GM23338 (cell line): Measurements from ENCODE around the gene DLG2. TPM values are rescaled to one million over a fixed set of nuclear protein-coding genes. Genes with fewer than 3 reads are reported as not detected.

Experiments used
- ATAC-seq: fragments of 200-7000 bp; cut with Tn5 transposase; 3 replicates; pipeline ENCODE4 v1.9.1; 2020
- DNase-seq: peaks from one replicate; pipeline ENCODE4 v3.0.0-alpha.2; 2015; ENCODE audit warnings: low spot score
- H2AFZ ChIP-seq: fragments of 200-600 bp; sonication (generic); 2 replicates; pipeline ENCODE4 v1.8.0; 2016; ENCODE audit warnings: antibody characterized with exemption, mild to moderate bottlenecking, moderate library complexity
- H3F3A ChIP-seq: fragments of 200-600 bp; sonication (generic); replicated peaks from 2 replicates; pipeline ENCODE4 v1.8.0; 2017; ENCODE audit warnings: antibody characterized with exemption, mixed run types, low read depth
- H3K27ac ChIP-seq: fragments of 200-600 bp; sonication (generic); 2 replicates; pipeline ENCODE4 v1.6.1; 2016; ENCODE audit warnings: low read depth
- H3K27me3 ChIP-seq: fragments of 200-600 bp; sonication (generic); 2 replicates; pipeline ENCODE4 v1.8.0; 2016; ENCODE audit warnings: mild to moderate bottlenecking, mixed run types, moderate library complexity; ENCODE audit not compliant: insufficient read depth
- H3K36me3 ChIP-seq: fragments of 200-600 bp; sonication (generic); 2 replicates; pipeline ENCODE4 v1.8.0; 2016; ENCODE audit warnings: mild to moderate bottlenecking; ENCODE audit not compliant: insufficient read depth
- H3K4me1 ChIP-seq: fragments of 200-600 bp; sonication (generic); 2 replicates; pipeline ENCODE4 v1.8.0; 2016; ENCODE audit warnings: mild to moderate bottlenecking, moderate library complexity; ENCODE audit not compliant: insufficient read depth
- H3K4me2 ChIP-seq: fragments of 200-600 bp; sonication (generic); 2 replicates; pipeline ENCODE4 v1.7.1; 2017; ENCODE audit warnings: mixed run types
- H3K4me3 ChIP-seq: fragments of 200-600 bp; sonication (generic); 2 replicates; pipeline ENCODE4 v1.6.1; 2016; ENCODE audit warnings: mixed run types
- H3K79me2 ChIP-seq: fragments of 200-600 bp; sonication (generic); replicated peaks from 2 replicates; pipeline ENCODE4 v1.8.0; 2017; ENCODE audit warnings: mild to moderate bottlenecking; ENCODE audit not compliant: insufficient read depth
- H3K9me2 ChIP-seq: fragments of 200-600 bp; sonication (generic); 2 replicates; pipeline ENCODE4 v1.8.0; 2017; ENCODE audit not compliant: insufficient read depth
- H4K20me1 ChIP-seq: fragments of 200-600 bp; sonication (generic); replicated peaks from 2 replicates; pipeline ENCODE4 v1.8.0; 2017; ENCODE audit warnings: mild to moderate bottlenecking; ENCODE audit not compliant: insufficient read depth
- H3K27ac Mint-ChIP-seq: 2 replicates; pipeline ENCODE4 v1.8.0; 2020; ENCODE audit warnings: inconsistent platforms, mild to moderate bottlenecking, moderate library complexity, mixed read lengths
- H3K27me3 Mint-ChIP-seq: 3 replicates; pipeline ENCODE4 v1.8.0; 2022; ENCODE audit warnings: low read depth, mild to moderate bottlenecking, moderate library complexity, mixed read lengths, inconsistent platforms; ENCODE audit not compliant: insufficient read depth, poor library complexity
- H3K36me3 Mint-ChIP-seq: 3 replicates; pipeline ENCODE4 v1.8.0; 2021; ENCODE audit warnings: low read depth, mild to moderate bottlenecking, inconsistent platforms, moderate library complexity, mixed read lengths
- H3K4me1 Mint-ChIP-seq: 3 replicates; pipeline ENCODE4 v1.8.0; 2020; ENCODE audit warnings: mild to moderate bottlenecking, inconsistent platforms, mixed read lengths
- H3K4me3 Mint-ChIP-seq: 3 replicates; pipeline ENCODE4 v1.8.0; 2021; ENCODE audit warnings: moderate library complexity, mild to moderate bottlenecking, inconsistent platforms, mixed read lengths
- H3K9me3 Mint-ChIP-seq: 3 replicates; pipeline ENCODE4 v1.8.0; 2020; ENCODE audit warnings: moderate library complexity, mild to moderate bottlenecking, inconsistent platforms, mixed read lengths
- CREB1 ChIP-seq: fragments of 250-450 bp; sonication (Bioruptor Pico); IDR thresholded peaks from 2 replicates; pipeline ENCODE4 v1.5.0; 2020; ENCODE audit warnings: low read depth, mild to moderate bottlenecking, moderate library complexity
- EZH2 ChIP-seq: fragments of 200-600 bp; sonication (generic); IDR thresholded peaks from one replicate; pipeline ENCODE4 v1.8.0; 2017; ENCODE audit warnings: antibody characterized with exemption, mild to moderate bottlenecking, low read depth; ENCODE audit not compliant: unreplicated experiment
- NANOG ChIP-seq: IDR thresholded peaks from 2 replicates; pipeline ENCODE4 v1.6.1; 2016; ENCODE audit warnings: antibody characterized with exemption, borderline replicate concordance
- POLR2AphosphoS5 ChIP-seq: IDR thresholded peaks from 2 replicates; pipeline ENCODE4 v1.6.1; 2016; ENCODE audit warnings: antibody characterized with exemption, low read depth
- STAT1 ChIP-seq: IDR thresholded peaks from one replicate; pipeline ENCODE4 v1.6.1; 2016; ENCODE audit warnings: antibody characterized with exemption; ENCODE audit not compliant: unreplicated experiment
- ZNF114 ChIP-seq: fragments of 250-450 bp; sonication (Bioruptor Pico); IDR thresholded peaks from 2 replicates; pipeline ENCODE4 v1.5.0; 2020; ENCODE audit warnings: mild to moderate bottlenecking, moderate library complexity
- ZNF331 ChIP-seq: fragments of 250-450 bp; sonication (Bioruptor Pico); IDR thresholded peaks from 2 replicates; pipeline ENCODE4 v1.5.0; 2020; ENCODE audit warnings: low read depth, mild to moderate bottlenecking, moderate library complexity
- polyA plus RNA-seq: library from polyadenylated mRNA; unstranded; fragments of >200 nt; fragmentation: Nextera tagmentation; extraction: Ambion mirVana; gene quantifications from 2 replicates; pipeline ENCODE4 v1.2.1, GENCODE V29; 2016
- total RNA-seq: library from RNA; depleted of rRNA; stranded (reverse); fragments of >200 nt; shearing (Covaris generic); gene quantifications from 2 replicates; pipeline ENCODE4 v1.2.3, GENCODE V29; 2014
- TF ChIP-seq, protein P1 (sequence below), 2 experiments: fragments of 200-600 bp in 1 of 2; sonication (generic) in 1 of 2; conservative IDR thresholded peaks; 2 replicates each; pipeline versions ENCODE4 v1.5.1 to v1.6.1; 2016 to 2017; ENCODE audit warnings: antibody characterized with exemption in 2 of 2, low read depth in 2 of 2, mild to moderate bottlenecking in 2 of 2, moderate library complexity in 1 of 2
- TF ChIP-seq, protein P2 (sequence below): fragments of 250-450 bp; sonication (Bioruptor Pico); IDR thresholded peaks from 2 replicates; pipeline ENCODE4 v1.5.0; 2020; ENCODE audit warnings: mild to moderate bottlenecking, moderate library complexity
- TF ChIP-seq, protein P3 (sequence below): IDR thresholded peaks from one replicate; pipeline ENCODE4 v1.6.1; 2018; ENCODE audit warnings: antibody characterized with exemption; ENCODE audit not compliant: unreplicated experiment

Gene DLG2
- total and polyA plus RNA-seq, 2 experiments from 2014 or later, result 19.8 to 21.5 TPM

DNA sequence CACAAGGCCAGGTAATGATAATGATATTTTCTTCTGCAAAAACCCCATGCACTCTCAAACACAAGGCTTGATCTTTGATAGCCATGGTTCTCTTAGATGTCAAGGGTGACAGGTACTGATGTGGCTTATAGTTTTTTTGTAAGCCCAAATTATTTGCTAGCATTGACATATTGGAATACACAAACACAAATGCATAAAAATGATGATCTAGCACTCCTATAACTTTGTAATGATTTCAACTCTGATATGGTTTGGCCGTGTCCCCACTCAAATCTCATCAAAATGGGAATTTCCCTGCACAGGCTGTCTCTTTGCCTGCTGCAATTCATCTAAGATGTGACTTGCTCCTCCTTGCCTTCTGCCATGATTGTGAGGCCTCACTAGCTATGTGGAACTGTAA lies 1768.5 kb downstream of the DLG2 start (continued):
- TF ChIP-seq, protein P1, sequence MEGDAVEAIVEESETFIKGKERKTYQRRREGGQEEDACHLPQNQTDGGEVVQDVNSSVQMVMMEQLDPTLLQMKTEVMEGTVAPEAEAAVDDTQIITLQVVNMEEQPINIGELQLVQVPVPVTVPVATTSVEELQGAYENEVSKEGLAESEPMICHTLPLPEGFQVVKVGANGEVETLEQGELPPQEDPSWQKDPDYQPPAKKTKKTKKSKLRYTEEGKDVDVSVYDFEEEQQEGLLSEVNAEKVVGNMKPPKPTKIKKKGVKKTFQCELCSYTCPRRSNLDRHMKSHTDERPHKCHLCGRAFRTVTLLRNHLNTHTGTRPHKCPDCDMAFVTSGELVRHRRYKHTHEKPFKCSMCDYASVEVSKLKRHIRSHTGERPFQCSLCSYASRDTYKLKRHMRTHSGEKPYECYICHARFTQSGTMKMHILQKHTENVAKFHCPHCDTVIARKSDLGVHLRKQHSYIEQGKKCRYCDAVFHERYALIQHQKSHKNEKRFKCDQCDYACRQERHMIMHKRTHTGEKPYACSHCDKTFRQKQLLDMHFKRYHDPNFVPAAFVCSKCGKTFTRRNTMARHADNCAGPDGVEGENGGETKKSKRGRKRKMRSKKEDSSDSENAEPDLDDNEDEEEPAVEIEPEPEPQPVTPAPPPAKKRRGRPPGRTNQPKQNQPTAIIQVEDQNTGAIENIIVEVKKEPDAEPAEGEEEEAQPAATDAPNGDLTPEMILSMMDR (conservative IDR thresholded peaks at IDR 0.05; ENCODE audit: low read depth in 2 of 2), result no peak
- TF ChIP-seq ZNF331 (no peak), ZNF114 (CRISPR knock-in tag) (no peak), NANOG (no peak), EZH2 (no peak)
- TF ChIP-seq, protein P2, sequence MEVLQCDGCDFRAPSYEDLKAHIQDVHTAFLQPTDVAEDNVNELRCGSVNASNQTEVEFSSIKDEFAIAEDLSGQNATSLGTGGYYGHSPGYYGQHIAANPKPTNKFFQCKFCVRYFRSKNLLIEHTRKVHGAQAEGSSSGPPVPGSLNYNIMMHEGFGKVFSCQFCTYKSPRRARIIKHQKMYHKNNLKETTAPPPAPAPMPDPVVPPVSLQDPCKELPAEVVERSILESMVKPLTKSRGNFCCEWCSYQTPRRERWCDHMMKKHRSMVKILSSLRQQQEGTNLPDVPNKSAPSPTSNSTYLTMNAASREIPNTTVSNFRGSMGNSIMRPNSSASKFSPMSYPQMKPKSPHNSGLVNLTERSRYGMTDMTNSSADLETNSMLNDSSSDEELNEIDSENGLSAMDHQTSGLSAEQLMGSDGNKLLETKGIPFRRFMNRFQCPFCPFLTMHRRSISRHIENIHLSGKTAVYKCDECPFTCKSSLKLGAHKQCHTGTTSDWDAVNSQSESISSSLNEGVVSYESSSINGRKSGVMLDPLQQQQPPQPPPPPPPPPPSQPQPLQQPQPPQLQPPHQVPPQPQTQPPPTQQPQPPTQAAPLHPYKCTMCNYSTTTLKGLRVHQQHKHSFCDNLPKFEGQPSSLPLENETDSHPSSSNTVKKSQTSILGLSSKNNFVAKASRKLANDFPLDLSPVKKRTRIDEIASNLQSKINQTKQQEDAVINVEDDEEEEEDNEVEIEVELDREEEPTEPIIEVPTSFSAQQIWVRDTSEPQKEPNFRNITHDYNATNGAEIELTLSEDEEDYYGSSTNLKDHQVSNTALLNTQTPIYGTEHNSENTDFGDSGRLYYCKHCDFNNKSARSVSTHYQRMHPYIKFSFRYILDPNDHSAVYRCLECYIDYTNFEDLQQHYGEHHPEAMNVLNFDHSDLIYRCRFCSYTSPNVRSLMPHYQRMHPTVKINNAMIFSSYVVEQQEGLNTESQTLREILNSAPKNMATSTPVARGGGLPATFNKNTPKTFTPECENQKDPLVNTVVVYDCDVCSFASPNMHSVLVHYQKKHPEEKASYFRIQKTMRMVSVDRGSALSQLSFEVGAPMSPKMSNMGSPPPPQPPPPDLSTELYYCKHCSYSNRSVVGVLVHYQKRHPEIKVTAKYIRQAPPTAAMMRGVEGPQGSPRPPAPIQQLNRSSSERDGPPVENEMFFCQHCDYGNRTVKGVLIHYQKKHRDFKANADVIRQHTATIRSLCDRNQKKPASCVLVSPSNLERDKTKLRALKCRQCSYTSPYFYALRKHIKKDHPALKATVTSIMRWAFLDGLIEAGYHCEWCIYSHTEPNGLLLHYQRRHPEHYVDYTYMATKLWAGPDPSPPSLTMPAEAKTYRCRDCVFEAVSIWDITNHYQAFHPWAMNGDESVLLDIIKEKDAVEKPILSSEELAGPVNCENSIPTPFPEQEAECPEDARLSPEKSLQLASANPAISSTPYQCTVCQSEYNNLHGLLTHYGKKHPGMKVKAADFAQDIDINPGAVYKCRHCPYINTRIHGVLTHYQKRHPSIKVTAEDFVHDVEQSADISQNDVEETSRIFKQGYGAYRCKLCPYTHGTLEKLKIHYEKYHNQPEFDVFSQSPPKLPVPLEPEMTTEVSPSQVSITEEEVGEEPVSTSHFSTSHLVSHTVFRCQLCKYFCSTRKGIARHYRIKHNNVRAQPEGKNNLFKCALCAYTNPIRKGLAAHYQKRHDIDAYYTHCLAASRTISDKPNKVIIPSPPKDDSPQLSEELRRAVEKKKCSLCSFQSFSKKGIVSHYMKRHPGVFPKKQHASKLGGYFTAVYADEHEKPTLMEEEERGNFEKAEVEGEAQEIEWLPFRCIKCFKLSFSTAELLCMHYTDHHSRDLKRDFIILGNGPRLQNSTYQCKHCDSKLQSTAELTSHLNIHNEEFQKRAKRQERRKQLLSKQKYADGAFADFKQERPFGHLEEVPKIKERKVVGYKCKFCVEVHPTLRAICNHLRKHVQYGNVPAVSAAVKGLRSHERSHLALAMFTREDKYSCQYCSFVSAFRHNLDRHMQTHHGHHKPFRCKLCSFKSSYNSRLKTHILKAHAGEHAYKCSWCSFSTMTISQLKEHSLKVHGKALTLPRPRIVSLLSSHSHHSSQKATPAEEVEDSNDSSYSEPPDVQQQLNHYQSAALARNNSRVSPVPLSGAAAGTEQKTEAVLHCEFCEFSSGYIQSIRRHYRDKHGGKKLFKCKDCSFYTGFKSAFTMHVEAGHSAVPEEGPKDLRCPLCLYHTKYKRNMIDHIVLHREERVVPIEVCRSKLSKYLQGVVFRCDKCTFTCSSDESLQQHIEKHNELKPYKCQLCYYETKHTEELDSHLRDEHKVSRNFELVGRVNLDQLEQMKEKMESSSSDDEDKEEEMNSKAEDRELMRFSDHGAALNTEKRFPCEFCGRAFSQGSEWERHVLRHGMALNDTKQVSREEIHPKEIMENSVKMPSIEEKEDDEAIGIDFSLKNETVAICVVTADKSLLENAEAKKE (CRISPR knock-in tag), result no peak

DNA sequence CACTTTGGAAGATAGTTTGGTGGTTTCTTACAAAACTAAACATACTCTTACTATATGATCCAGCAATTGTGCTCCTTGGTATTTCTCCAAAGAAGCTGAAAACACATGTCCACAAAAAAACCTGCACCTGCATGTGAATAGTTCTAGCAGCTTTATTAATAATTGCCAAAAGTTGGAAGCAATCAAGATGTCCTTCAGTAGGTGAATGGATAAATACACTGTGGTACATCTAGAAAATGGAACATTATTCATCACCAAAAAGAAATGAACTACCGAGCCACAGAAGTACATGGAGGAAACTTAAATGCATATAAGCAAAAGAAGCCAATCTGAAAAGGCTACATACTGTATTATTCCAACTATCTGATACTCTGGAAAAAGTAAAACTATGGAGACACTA lies 1771.9 kb downstream of the DLG2 start:
- DNase-seq (no peak), ATAC-seq (no peak)
- Mint-ChIP-seq H3K36me3 (peaks cover 8% of the 10 kb centered on the region; the same call in 1 of the 3 replicates), H3K27ac (no peak overlapping the region), H3K4me1 (peaks cover 8% of the 10 kb centered on the region), H3K27me3 (no peaks in the 10 kb centered on the region), H3K9me3 (peaks cover 14% of the 10 kb centered on the region), H3K4me3 (no peak overlapping the region)
- Histone ChIP-seq H3K79me2 (no peaks in the 10 kb centered on the region), H3K4me2 (no peak overlapping the region), H3K9me2 (no peaks in the 10 kb centered on the region), H3K27me3 (no peaks in the 10 kb centered on the region), H4K20me1 (no peaks in the 10 kb centered on the region), H2AFZ (no peak overlapping the region), H3K4me3 (no peak overlapping the region), H3K4me1 (peaks cover 6% of the 10 kb centered on the region; the same call in 1 of the 2 replicates), H3K36me3 (no peaks in the 10 kb centered on the region; the same call in 1 of the 2 replicates), H3K27ac (no peak overlapping the region), H3F3A (no peaks in the 10 kb centered on the region)
- TF ChIP-seq EZH2 (no peak), NANOG (no peak), STAT1 (no peak), ZNF114 (CRISPR knock-in tag) (no peak), POLR2AphosphoS5 (no peak), ZNF331 (no peak), CREB1 (CRISPR knock-in tag) (no peak)
- TF ChIP-seq, protein P3, sequence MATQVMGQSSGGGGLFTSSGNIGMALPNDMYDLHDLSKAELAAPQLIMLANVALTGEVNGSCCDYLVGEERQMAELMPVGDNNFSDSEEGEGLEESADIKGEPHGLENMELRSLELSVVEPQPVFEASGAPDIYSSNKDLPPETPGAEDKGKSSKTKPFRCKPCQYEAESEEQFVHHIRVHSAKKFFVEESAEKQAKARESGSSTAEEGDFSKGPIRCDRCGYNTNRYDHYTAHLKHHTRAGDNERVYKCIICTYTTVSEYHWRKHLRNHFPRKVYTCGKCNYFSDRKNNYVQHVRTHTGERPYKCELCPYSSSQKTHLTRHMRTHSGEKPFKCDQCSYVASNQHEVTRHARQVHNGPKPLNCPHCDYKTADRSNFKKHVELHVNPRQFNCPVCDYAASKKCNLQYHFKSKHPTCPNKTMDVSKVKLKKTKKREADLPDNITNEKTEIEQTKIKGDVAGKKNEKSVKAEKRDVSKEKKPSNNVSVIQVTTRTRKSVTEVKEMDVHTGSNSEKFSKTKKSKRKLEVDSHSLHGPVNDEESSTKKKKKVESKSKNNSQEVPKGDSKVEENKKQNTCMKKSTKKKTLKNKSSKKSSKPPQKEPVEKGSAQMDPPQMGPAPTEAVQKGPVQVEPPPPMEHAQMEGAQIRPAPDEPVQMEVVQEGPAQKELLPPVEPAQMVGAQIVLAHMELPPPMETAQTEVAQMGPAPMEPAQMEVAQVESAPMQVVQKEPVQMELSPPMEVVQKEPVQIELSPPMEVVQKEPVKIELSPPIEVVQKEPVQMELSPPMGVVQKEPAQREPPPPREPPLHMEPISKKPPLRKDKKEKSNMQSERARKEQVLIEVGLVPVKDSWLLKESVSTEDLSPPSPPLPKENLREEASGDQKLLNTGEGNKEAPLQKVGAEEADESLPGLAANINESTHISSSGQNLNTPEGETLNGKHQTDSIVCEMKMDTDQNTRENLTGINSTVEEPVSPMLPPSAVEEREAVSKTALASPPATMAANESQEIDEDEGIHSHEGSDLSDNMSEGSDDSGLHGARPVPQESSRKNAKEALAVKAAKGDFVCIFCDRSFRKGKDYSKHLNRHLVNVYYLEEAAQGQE, result no peak
- TF ChIP-seq, protein P1 (conservative IDR thresholded peaks at IDR 0.05; ENCODE audit: low read depth in 2 of 2), result no peak
